Astrocyte (in vitro differentiated cells and primary cell): ENCODE results near the gene TOLLIP.

Source experiments
- CTCF ChIP-seq: IDR thresholded peaks from 2 replicates; pipeline ENCODE4 v1.5.1; 2011; ENCODE audit warnings: low read depth, mild to moderate bottlenecking, inconsistent platforms, low read length, moderate library complexity; ENCODE audit not compliant: insufficient read depth
- EZH2 ChIP-seq: IDR thresholded peaks from 2 replicates; pipeline ENCODE4 v1.6.1; 2012; ENCODE audit warnings: mild to moderate bottlenecking, low read length, inconsistent platforms; ENCODE audit not compliant: insufficient read depth

- no peak for TF ChIP-seq CTCF
- no peak for TF ChIP-seq EZH2
Measured at GRCh38 chr11:1301220-1302000, 8.0 kb downstream of the TOLLIP start.
